HG03439 (cell line): ENCODE measurements around the gene FBN2.
"Not testable (repeated sequence)": the region's sequence is repeated elsewhere in the genome, so short reads cannot be mapped to it uniquely, and the experiment has no call there.

ENCODE experiments used
- ATAC-seq: cut with Tn5 transposase; IDR thresholded peaks from one replicate; pipeline ENCODE4 v1.9.1; 2021; ENCODE audit warnings: mild to moderate bottlenecking, moderate library complexity; ENCODE audit not compliant: unreplicated experiment

The FBN2 gene

DNA sequence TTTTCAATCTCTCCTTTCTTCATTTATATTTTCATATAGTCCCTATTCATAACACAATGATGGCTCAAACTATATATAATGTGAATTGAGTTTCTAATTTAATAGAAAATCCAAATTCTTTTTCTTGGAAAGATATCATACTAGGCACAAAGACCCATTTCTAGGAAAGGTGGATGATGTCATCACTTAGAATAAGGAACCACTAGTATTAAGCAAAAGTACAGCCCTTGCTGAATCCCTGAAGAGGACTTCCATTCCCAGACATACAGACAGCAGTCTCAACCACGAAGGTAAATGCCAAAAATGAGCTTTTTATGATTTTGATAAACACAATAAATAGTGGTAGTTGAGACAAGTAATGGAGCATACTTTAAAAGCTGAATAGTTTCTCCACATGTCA lies 210.0 kb downstream of the FBN2 start:
- no peak for ATAC-seq

DNA sequence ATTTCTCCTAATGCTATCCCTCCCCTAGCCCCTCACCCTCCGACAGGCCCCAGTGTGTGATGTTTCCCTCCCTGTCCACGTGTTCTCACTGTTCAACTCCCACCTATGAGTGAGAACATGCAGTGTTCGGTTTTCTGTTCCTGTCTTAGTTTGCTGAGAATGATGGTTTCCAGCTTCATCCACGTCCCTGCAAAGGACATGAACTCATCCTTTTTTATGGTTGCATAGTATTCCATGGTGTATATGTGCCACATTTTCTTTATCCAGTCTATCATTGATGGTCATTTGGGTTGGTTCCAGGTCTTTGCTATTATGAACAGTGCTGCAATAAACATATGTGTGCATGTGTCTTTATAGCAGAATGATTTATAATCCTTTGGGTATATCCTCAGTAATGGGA lies 216.6 kb downstream of the FBN2 start:
- not testable (repeated sequence) for ATAC-seq

DNA sequence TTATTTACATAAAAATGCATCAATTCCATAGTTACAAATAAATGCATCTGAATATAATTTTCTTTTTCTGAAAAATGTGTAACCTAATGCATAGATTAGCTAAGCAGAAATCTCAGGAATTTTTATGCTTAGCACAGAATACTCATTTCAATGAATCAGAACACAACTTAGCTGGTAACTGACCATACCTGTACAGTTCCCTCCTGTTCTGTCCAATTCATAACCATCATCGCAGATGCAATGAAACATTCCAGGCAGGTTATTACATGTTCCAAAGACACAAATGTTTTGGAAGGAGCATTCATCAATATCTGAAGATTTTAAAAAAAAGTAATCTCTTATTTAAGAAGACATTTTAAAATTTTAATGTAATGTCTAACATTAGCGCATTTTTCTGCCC lies 219.4 kb downstream of the FBN2 start:
- no peak for ATAC-seq

DNA sequence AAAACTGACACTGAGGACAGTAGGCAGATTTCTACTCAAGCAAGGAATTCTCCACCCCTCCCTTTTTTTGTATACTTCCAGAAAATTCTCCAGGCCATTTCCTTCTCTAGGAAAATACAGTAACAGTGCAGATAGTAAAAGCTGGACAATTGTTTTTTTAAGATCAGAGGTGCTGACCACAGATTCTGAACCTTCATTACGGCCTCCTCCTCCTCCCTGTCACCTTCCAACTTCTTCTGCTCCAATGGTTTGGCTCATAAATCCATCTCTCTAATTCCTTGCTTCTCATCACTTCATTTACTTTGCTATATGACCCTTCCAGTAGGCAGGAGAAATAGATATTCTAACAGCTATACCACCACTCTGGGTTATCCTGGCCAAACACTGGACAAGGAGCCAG lies 220.6 kb downstream of the FBN2 start:
- ATAC-seq, result no peak

DNA sequence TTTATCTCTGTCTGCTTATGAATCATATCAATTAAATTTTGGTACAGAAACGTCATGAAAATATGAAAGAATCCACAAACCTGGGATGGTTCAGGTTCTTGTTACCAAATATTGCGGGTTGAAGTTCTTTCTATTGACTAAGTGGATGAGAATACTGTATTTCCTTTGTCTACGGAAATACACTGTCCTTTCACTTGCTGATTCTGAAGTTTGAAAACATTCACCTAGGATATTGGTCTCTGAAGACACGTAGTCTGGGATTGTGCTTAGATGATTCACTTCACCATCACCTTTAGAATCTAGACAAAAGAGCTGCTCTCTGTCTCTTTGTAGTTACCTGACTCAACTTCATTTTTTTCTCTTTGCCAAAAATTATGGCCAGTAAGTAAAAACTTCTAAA lies 222.4 kb downstream of the FBN2 start:
- no peak for ATAC-seq

DNA sequence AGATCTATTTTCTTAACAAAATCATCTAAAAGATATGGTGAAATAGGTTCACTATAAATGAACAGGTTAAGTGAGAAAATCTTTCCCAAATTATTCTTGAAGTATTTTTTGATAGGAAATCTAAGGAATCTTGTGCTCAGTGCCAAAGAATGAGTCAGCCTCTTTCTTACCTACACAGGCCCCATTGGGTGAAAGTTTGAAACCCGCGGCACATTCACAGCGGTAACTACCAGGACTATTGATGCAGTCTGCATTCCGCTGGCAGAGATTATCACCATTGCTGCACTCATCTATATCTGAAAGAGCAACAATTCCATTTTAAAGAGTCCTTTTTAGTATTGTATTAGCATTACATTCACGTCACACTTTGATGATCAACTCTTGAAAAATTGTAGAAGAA lies 232.7 kb downstream of the FBN2 start:
- no peak for ATAC-seq

DNA sequence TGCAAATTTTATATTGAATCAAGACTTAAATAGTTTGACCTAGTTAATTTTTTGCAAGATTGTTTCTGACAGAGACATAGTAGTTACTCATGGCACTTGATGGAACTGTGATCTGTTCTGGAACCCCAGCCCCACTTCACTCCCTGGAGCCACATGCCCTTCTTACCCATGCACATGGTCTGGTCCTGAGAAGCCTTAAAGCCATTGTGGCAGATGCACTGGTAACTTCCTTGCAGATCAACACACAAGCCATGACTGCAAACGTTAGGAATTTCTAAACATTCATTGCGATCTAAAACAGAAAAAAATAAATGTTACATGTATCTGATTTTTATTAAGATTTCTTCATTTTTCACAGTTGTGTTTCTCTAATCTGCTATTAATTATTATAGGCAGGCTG lies 233.3 kb downstream of the FBN2 start:
- no peak for ATAC-seq

DNA sequence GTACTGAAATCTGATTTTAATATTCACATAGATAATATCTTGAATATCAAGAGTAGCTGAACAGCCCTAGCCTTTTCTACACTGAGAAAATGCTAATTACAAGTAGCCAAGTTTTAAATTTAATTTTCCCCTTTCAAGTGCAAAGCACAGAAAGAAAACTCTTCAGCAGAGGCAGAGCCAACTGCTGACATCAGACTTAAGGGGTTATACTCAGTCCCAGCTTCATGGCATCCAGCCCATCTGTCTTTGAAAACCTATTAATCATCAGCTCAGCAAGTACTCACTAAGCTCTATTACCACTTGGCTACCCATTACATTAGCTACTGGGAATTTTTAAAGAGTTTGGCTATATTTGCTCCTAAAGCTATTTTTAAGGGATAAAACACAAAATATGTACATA lies 234.0 kb downstream of the FBN2 start:
- ATAC-seq, result no peak

DNA sequence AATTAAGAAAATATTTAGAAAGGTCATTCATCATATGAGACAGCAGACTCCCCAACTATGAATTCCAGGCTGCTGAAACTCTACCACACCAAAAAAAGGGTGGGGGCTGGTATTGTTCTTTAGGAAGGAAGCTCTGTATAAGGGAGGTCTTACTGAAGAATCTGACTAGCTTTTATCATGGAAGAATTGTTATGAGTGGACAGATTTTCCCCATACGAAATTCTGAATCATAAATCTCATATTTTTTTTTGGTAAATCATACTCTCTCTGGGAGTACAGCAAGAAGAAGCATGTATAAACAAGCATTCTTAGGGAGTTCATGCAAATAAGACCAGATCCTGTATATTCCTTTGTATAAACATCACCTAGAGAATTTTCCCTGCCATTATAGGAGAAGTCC lies 234.5 kb downstream of the FBN2 start:
- ATAC-seq, result no peak

DNA sequence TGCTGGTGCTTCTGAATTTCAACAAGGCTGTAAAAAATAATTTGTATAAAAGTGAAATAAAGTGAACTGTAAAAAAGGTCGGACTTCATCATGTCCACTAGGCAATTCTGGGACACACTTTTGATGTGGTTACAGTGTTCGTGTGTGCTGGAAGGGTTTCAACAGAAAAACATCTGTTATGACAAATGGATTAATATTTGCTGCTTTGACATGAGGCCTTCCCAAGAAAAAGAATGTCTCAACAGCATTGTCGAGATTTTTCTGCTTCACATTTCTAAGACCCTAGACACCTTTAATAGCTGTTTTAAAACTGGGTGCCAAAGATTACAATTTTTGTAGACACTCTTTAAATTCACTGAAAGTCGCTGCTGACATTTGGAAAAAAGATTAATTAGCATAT lies 237.9 kb downstream of the FBN2 start:
- no peak for ATAC-seq

DNA sequence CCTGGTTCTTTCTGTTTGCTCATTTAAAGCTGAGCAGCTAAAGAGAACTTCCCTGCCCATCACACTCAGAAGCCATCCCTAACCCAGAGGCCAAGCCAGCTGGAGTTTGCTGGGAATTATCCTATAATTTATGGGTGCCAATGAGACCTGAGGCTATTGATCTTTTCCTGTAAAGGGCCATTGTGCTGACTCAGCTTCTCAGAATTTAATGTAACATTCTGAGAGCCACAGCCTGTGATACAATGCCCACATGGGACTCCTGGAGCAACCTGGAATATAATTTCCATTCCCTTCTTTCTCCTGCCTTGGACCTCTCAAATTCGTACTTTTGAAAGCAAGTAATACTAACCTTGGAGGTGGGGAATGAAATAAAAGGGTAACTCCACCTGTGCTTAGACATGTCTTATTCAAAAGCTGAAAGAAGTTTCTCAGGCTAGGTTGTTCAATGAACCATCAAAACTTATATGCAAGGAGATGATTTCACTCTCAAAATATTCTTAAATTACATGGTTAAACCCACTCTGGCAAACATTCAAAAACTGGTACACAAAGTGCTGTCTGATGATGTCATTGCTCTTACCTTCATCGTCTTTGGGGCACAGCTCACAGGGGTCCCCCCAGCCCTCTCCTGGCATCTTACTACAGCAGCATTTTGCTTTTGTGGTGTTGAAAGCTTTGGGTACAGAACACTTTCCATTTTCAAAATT lies 247.7 kb downstream of the FBN2 start:
- ATAC-seq, result no peak

DNA sequence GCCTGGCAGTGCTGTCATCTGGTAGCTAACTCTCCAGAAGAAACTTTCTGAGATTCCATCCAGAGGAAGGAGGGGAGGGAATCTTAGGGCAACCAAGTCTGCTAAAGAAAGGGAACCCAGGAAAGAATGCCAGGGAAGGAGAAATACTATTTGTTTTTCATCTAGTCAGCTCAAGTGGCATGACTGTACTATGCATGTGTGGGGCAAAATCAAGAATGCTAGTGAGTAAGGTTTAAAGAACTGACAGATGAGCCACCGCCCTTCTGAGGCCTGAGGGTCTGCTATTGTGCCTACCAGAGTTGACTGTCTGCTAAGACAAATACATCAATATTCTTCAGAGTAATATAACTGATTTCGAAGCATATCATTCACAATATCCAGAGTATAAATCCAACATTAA lies 250.3 kb downstream of the FBN2 start:
- ATAC-seq, result no peak

DNA sequence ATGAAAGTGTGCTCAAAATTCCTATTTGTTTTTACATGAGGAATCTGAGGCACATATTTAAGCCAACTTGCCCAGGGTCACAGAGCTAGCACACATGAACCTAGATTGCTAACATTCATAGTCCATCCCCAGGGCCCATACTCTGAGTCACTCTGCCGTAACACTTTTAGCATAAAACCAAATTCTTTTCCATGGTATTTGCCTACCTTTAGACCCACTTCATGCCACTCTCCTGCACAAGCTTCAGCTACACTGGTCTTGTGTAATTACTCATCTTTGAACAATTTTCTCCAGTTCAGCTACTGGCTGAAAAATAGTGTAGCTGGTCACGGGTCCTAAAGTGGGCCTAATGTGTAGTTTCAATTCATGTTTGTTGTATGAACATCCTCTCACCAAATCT lies 253.8 kb downstream of the FBN2 start:
- ATAC-seq, result no peak

DNA sequence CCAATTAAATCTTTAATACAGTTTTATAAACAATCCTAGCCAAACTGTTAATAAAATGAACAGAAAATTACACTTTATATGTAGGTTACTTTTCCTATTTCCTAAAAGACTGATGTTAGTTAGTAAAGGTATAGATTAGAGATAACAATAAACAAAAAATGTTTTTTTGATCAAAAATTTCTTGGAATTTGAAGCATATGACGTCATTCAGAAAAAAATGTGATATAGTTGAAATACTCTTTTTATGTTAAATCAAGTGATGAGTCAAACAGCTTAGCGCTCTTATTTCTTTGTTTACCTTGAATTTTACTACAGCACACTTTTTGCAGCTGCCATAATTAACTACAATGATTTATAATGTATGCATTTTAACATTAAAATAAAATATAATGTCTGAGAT lies 258.7 kb downstream of the FBN2 start:
- no peak for ATAC-seq

DNA sequence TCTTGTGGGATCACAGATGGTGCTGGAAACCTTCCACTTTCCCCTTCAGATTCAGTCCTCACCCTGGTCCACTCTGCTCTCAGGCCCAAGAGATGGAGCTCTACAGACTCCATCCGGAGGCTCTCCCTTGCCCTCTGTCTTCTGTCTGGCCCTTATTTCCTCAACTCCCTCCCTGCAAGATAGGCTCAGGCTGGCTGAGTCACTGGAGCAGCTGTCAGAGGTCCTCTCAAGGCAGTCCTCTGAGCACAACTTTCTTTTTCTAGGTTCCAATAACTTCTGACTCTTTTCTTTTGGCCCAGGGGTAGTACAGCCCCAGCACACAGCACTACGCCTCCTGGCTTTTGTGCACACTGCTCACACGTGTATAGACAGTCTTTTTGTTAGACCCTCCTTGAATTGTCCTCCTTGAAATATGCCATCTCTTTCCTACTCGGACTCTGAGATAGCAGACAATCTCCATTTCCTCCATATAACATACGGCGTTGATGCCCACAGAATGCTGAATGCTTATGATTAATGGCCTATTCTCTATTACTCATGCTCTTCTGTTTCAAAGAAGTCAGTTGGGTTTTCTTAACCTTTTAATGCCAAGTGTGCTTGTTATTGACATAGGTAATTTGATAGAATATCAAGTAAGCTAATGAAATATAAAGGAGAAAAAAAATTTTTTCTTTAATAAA lies 261.4 kb downstream of the FBN2 start:
- no peak for ATAC-seq

DNA sequence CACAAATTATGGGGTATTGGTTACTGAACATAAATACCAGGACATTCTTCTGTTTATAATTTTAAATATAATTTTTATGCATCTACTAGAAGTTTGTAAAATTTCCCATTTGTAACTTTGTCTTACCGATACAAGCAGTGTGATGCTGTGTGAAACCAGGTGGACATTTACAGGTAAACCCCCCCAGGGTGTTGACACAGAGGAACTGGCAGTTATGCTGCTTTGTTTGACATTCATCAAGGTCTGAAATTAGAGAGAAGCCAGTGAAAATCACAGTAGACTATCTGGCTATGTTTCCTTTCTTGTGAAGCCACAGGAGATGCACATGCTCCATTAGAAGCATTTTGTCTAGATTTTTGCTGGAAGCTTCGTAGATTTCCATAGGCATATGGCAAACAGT lies 263.6 kb downstream of the FBN2 start:
- ATAC-seq, result no peak

DNA sequence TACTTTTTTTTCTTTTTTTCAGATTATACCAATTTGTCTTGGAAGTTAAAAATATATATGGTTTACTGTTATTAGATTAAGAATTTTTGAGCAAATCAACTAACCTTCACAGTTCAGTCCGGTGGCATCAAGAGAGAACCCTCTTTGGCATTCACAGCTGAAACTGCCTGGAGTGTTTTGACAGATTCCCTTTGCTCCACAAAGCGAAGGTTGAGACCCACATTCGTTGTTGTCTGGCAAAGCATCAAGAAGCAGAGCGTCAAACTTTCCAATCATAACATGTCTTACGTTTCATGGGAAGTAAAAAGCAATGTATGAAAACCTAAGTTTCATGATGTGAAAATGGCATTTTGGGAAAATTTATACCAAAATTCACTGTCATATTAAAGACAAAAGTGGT lies 264.3 kb downstream of the FBN2 start:
- no peak for ATAC-seq

DNA sequence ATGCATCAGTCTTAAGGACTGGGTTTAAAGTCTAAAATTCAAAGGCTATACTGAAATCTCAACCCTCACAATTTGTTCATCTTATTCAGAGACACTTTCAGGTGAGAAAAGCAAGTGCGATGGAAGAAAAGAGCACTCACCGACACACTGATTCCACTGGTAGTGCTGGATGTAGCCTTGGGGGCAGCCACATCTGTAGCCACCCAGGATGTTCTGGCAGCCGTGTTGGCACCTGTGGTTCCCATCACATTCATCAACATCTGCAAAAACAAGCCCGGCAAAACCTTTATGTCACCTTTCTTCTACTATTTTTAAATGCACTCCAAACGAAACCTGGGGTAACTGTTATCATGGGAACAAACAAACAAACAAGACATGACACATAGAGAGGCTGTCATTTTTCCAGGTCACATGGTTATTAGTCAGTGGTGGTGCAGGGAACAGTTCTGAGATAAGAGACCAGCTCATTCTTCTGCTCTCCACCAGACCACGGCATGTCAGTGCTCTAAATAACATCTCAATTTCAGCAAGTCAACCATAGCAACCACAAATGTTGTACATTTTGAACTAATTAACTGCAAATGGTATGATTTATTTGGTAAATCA lies 266.1 kb downstream of the FBN2 start:
- no peak for ATAC-seq

DNA sequence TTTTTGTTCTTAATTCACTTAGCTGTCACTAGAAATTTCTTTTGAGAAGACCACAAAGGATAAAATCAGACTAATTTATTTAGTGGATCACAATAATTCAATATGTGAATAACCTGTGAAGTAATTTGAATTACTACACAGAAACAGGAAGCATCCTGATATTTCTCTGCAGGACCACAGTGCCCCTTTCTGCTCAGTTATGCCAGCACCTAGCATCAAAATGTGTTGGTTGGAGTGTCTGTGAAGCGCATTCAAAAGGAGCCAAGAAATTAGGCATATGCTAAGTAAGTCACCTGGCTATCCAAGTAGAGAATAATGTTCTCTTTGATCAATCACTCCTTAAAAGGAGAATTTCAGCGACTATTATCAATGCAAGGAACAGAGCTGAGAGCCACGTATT lies 267.0 kb downstream of the FBN2 start:
- ATAC-seq, result no peak

DNA sequence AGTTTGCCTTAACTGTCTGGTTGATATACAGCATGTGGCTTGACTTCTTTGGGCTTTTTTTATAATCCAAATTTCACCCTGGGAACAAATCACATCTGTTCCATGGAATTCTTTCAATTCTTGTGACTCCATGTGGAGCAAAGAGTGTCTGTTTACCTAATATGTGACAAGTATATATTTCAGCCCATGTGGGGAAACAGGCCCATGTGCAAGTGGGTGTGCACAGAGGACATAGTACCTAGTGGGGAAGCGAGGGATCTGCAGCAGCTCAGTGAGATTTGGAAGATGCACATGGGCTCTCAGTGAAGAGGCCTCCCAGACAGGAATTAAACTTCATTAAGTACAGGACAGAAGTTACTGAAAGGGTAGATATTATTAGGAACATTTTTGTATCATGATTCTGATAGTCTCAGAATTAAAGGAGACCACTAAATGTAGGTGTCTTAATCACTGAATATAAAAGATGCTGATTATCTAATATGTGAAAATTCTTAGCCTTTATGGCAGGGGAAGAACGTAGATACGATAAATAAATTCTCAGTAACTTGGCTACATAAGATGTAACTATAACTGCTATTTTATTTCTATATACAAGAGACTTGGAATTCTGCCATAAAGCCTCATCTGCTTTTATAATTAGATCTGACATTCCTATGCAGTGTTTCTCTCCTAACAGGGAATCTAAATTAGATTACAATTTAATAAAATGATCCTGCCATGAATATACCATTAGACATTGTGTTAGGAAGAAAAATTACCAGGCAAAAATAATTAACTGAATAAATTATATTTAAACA lies 273.3 kb downstream of the FBN2 start:
- no peak for ATAC-seq

DNA sequence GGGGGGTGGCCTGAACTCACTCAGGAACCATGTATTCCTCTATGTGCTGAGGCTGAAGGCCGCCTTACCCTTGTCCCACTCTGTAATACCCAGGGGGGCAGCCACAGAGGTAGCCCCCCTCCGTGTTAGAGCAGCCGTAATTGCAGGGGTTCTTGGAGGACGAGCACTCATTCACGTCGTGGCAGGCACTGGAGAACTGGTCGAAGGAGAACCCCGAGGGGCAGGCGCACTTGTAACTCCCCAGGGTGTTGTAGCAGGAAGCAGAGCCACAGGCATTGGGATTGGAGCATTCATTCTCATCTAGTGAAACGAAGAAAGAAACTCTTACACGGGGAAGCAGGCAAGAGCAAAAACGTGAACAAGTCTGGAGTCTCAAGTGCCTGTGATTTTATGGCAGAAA lies 274.7 kb downstream of the FBN2 start:
- ATAC-seq, result no peak

DNA sequence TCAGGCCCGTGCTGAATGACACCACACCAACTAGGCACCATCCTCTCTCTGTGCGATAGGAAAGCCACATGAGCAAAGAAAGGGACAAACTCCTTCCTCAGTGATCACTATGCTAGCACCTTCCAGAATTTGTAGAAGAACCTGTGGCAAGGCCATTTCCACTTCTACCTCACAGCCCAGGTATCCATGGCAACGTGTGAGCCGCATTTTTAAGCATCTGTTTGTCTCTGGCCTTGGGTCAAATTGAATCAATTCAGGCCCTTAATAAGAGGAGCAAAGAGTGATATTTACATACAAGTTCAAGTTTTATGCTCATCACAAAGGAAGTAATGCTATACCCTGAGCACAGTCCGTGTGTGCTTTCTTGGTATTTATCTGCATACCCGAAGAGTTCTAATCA lies 275.1 kb downstream of the FBN2 start:
- no peak for ATAC-seq
